ENCODE results near the gene DIP2A.
"Not testable (repeated sequence)": the region's sequence is repeated elsewhere in the genome, so short reads cannot be mapped to it uniquely, and the experiment has no call there.

The DIP2A gene

GRCh38 chr21:46448855-46449254, 9.8 kb upstream of the DIP2A start:
- not testable (repeated sequence) for DNase-seq

GRCh38 chr21:46452710-46453109, 6.0 kb upstream of the DIP2A start:
- no peak for DNase-seq

GRCh38 chr21:46454142-46454541, 4.5 kb upstream of the DIP2A start:
- no peak for DNase-seq

GRCh38 chr21:46454634-46455390, 3.9 kb upstream of the DIP2A start:
- DNase-seq = peak; percentile 70

GRCh38 chr21:46455575-46456385, 2.9 kb upstream of the DIP2A start:
- DNase-seq = peak; percentile 57

GRCh38 chr21:46456750-46457149, 1.9 kb upstream of the DIP2A start:
- no peak for DNase-seq

GRCh38 chr21:46457801-46458314, 833 bp upstream of the DIP2A start:
- peak; percentile 61 for DNase-seq

GRCh38 chr21:46459024-46459355, 299 bp downstream of the DIP2A start:
- DNase-seq = no peak

GRCh38 chr21:46459356-46460112, 843 bp downstream of the DIP2A start:
- peak; percentile 12 for DNase-seq

- no peak for DNase-seq
Measured at GRCh38 chr21:46461909-46462308, 3.2 kb downstream of the DIP2A start.

- not testable (repeated sequence) for DNase-seq
Measured at GRCh38 chr21:46465153-46465552, 6.5 kb downstream of the DIP2A start.

- DNase-seq = no peak
Measured at GRCh38 chr21:46465651-46466050, 7.0 kb downstream of the DIP2A start.

- DNase-seq = no peak
Measured at GRCh38 chr21:46468108-46468774, 9.6 kb downstream of the DIP2A start.

GRCh38 chr21:46469275-46469674, 10.6 kb downstream of the DIP2A start:
- DNase-seq = no peak

GRCh38 chr21:46471514-46471913, 12.8 kb downstream of the DIP2A start:
- no peak for DNase-seq

- DNase-seq = peak; percentile 15
Measured at GRCh38 chr21:46472246-46472645, 13.6 kb downstream of the DIP2A start.

GRCh38 chr21:46474382-46474781, 15.7 kb downstream of the DIP2A start:
- no peak for DNase-seq

GRCh38 chr21:46475296-46475695, 16.6 kb downstream of the DIP2A start:
- DNase-seq = no peak

GRCh38 chr21:46477765-46478164, 19.1 kb downstream of the DIP2A start:
- no peak for DNase-seq

GRCh38 chr21:46478910-46479309, 20.2 kb downstream of the DIP2A start:
- DNase-seq = no peak

GRCh38 chr21:46480466-46480865, 21.8 kb downstream of the DIP2A start:
- no peak for DNase-seq

GRCh38 chr21:46482225-46482845, 23.6 kb downstream of the DIP2A start:
- DNase-seq = no peak
